ENCODE results near the gene FCER1G. TPM values are rescaled to one million over a fixed set of nuclear protein-coding genes. Genes with fewer than 3 reads are reported as not detected.
"Not testable (repeated sequence)": the region's sequence is repeated elsewhere in the genome, so short reads cannot be mapped to it uniquely, and the experiment has no call there.

Gene FCER1G
- total RNA-seq, 1 experiment from 2014 or later: not detected

DNA sequence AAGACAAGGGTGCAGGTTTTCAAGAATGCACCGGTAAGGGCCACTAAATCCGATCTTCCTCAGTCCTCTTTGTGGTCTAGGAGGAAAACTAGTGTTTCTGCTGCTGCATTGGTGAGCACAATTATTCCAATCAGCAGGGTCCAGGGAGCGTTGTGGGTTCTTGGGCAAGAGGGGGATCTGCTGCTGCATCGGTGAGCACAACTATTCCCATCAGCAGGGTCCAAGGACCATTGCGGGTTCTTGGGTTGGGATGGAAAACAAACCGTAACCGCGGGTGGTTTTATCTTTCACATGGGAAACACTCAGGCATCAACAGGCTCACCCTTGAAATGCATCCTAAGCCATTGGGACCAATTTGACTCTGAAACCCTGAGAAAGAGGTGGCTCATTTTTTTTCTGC lies 36.5 kb downstream of the FCER1G start:
- in situ Hi-C loops (cut with HindIII; ENCODE audit: low pct_unique_long_range_greater_than_20kb, low sequenced_read_pairs): no loop called here
- no peak for DNase-seq (ENCODE audit: low read depth)

DNA sequence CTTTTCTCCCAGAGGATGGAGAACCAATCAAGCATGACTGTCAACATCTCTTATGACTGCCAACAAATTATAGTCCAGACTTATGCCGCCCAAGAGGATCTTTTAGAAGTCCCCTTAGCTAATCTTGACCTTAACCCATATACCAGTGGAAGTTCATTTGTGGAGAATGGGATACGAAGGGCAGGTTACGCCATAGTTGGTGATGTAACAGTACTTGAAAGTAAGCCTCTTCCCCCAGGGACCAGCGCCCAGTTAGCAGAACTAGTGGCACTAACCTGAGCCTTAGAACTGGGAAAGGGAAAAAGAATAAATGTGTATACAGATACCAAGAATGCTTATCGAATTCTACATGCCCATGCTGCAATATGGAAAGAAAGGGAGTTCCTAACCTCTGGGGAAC lies 40.2 kb downstream of the FCER1G start:
- DNase-seq (ENCODE audit: low read depth); in situ Hi-C loops (cut with HindIII; ENCODE audit: low pct_unique_long_range_greater_than_20kb, low sequenced_read_pairs): not testable (repeated sequence)

DNA sequence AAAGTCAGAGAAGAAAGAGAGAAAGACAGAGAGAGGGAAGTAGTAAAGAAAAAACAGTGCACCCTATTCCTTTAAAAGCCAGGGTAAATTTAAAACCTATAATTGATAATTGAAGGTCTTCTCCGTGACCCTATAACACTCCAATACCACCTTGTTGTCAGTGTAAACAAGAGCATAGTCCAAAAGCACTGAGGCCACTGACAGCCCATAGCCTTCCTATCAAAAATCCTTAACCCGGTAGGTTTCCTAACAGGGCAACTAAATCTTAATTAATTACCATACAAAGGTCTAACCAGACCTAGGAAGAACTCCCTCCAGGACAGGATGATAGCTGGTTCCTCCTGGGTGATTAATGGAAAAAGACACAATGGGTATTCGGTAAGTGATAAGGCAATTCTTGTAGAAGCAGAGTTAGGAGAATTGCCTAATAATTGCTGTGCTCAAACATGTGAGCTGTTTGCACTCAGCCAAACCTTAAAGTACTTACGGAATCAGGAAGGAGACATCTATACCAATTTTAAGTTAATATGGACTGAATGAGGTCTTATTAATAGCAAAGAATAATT lies 40.9 kb downstream of the FCER1G start:
- DNase-seq (ENCODE audit: low read depth); in situ Hi-C loops (cut with HindIII; ENCODE audit: low pct_unique_long_range_greater_than_20kb, low sequenced_read_pairs): not testable (repeated sequence)

DNA sequence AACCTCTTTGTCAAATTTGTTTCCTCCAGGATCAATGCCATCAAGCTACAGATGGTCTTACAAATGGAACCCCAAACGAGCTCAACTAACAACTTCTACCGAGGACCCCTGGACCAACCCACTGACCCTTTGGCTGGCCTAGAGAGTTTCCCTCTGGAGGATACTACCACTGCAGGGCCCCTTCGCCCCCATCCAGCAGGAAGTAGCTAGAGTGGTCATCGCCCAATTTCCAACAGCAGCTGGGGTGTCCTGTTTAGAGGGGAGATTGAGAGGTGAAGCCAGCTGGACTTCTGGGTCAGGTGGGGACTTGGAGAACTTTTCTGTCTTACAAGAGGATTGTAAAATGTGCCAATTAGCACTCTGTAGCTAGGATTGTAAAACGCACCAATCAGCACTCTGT lies 42.0 kb downstream of the FCER1G start:
- in situ Hi-C loops (cut with HindIII; ENCODE audit: low pct_unique_long_range_greater_than_20kb, low sequenced_read_pairs); DNase-seq (ENCODE audit: low read depth): not testable (repeated sequence)

DNA sequence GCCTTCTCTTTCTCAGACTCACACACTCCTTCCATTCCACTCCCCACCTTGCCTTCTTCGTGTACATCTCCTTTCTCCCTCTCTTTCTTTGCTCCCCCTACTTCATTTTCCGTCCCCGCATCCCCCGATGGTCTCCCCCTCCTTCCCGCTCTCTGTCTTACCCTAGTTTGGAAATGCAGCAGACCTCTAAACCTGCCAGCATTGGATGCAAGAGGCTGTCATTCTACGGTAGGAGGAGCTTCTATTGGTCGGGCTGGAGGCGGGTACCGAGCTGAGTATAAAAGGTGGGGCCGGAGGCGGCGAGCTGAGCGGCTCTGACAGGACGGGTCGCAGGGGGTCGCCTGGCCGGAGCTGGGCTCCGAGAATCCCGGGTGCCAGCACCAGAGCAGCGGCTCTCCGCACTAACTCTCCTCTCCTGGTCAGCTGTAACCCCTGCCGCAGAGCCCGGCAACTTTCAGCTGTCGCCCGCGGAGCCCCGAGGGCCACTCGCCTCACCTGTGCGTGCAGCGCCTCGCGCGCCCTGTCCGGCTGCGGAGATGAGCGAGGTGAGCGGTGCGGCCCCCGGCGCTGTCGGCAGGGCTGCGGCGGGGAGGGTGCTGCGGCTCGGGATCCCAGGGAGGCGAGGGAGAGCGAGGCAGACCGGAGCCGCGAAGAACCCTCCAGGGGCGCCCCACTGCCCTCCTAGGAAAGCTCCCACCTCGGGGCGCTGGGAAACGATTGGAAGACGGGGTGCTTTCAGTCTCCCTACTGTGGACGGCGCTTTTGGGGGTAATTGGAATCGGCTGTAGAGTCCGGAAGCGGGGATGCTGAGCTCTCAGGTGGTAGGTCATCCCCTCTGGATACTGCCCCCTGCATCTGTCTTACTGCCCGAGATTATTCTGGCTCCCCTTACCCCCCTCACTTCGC lies 43.6 kb downstream of the FCER1G start, which contains the start of gene PCP4L1:
TSS of gene PCP4L1 (plus strand) at position 307 of the 906 bp plus-strand sequence. CDS start at position 537, 230 bp downstream.
- no peak for DNase-seq (ENCODE audit: low read depth)
- in situ Hi-C loops (cut with HindIII; ENCODE audit: low pct_unique_long_range_greater_than_20kb, low sequenced_read_pairs): no loop called here

DNA sequence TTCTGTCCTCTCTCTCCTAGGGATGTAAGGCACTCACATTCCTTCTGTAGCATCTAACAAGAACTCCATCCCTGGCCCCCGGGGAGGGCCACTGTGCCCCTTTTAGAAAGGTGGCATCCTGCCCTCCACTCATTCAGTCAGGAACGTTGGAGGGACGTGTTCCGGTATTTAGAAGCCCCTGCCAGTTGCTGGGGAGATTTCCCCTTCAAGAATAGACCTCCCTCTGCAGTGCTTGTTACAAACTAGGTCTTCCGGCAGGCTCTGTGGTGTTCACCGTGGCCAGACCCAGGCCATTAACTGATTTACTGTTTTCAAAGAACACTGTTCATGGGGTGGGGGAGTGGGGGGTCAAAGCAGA lies 44.2 kb downstream of the FCER1G start:
- DNase-seq (ENCODE audit: low read depth): no peak
- in situ Hi-C loops (cut with HindIII; ENCODE audit: low pct_unique_long_range_greater_than_20kb, low sequenced_read_pairs): no loop called here

DNA sequence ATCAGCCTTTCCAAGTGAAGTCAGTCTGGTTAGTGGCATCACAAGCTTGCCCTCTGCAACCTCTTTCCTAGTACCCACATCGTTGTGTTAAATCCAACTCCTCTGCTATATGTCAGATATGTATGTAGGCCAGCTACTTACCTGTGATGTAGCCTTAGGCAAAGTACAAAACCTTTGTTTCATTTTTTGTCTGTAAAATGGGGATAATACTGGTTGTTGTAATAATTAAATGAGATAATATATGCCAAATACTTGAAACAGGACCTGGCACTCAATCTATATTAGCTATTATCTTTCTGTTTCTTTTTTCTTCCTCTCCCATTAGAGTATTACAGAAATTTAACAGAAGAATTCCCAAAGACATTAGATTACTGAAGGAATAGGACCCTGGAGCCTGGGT lies 44.7 kb downstream of the FCER1G start:
- DNase-seq (ENCODE audit: low read depth): no peak
- in situ Hi-C loops (cut with HindIII; ENCODE audit: low pct_unique_long_range_greater_than_20kb, low sequenced_read_pairs): no loop called here

DNA sequence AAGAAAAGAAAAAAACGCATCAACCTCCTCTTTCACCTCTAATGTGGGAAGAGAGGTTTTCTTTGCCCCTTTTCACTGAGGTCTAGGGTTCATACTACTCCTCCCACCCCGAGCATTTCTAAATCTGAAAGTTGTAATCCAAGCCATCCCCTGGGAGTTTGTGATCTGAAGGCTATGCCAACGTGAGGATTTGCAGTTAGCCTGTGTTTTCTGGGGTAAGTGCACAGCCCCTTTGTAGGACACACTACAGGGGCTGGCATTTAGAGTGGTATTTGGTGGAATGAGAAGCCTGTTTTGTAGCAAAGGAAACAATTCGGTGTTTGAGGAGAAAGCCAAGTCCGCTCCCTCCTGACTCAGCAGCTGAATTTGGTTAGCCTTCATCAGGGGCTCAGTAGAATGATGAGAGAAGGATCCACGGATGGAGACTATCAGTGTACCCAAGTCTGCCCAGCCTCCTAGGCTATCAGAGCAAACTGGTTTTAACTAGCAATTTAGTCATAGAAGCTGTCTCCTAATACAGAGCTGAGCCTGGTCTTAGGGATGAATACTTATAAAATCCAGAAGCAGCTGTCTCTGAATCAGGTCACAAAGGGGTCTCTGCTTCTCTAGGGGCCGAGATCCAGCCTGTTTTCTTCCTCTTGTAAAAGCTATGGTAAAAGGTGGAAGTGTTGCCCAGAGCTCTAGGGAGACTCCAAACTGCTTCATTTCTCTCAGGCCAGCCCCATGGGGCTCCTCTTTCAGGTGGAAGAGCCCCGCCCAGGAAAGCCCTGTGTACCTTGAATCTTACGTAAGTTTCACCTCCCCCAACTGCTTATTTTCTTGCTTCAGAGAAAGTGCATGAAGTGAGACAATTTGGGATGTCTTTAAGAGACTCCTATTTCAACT lies 45.5 kb downstream of the FCER1G start:
- in situ Hi-C loops (cut with HindIII; ENCODE audit: low pct_unique_long_range_greater_than_20kb, low sequenced_read_pairs): no loop called here
- DNase-seq (ENCODE audit: low read depth): no peak

DNA sequence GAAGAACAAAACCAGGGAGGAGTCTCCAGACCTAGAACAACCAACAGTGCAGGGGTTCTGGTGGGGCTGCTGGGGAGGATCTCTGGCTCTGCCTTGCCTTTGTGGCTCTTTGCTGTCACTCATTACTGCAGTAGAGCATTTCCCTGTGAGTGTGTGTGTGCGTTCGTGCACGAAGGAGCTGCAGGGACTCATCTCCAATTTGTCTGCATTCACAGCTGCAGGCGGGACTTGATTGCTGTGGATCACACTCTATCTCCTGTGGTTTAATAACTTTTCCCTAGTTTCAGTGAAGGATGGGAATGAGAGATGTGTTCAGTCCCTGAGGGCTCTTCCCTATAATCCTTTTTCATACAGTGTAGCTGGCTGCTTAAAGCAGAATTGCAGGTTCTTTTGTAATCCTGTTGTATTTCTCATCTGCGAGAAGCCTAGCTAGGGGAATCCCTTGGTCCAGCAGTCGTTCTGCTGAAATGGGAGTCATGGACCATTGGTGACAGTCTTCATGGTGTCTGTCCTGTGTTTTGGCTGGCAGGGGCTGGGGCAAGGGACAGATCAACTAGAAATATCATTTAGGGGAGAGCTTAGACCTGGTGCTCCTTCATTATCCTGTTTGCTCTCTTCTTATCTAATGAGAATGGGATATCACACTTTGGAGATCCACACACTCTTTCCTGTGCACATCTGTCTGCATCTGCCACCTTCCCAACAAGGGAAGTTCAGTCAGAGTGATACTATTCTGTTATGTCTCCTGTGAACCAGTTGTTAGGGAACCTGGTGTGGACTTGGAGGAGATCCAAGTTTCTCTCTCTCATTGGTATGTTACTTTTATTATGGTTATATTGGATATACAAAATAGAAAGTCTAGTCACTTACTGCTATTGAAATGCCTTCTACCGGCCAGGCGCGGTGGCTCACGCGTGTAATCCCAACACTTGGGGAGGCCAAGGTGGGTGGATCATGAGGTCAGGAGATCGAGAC lies 46.5 kb downstream of the FCER1G start:
- peak; percentile 27 for DNase-seq (ENCODE audit: low read depth)
- in situ Hi-C loops (cut with HindIII; ENCODE audit: low pct_unique_long_range_greater_than_20kb, low sequenced_read_pairs): no loop called here

DNA sequence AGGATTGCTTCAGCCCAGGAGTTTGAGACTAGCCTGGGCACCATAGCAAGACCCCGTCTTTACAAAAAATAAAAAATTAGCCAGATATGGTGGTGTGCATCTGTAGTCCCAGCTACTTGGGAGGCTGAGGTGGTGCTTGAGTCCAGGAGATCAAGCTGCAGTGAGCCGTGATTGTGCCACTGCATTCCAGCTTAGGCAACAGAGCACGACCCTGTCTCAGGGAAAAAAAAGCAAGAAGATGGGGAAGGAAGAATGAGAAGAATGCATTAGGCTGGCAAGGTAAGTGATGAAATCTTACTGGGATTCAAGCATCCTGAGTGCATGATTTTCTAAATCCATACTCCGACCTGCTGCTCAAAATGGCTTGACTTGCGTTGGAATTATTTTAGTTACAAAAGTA lies 50.2 kb downstream of the FCER1G start:
- DNase-seq (ENCODE audit: low read depth): no peak
- in situ Hi-C loops (cut with HindIII; ENCODE audit: low pct_unique_long_range_greater_than_20kb, low sequenced_read_pairs): no loop called here

DNA sequence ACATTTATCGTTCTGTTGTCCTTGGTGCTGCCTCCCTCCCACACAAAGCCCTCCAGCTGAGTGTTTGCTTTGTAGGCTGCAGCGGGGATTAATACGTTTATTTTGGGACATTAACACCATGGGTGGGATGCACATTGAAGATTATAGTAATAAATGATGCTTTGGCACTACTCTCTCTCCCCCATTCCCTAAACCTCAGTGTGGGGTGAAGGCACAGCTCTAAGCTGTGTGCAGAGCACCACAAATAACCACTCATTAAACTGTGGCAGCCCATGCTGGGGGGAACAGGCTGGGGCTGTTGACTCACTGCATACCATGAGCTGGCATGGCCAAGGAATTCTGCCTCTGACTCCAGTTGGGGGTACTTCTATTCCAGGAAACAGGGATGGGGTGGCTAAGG lies 51.1 kb downstream of the FCER1G start:
- in situ Hi-C loops (cut with HindIII; ENCODE audit: low pct_unique_long_range_greater_than_20kb, low sequenced_read_pairs): no loop called here
- DNase-seq (ENCODE audit: low read depth): no peak

DNA sequence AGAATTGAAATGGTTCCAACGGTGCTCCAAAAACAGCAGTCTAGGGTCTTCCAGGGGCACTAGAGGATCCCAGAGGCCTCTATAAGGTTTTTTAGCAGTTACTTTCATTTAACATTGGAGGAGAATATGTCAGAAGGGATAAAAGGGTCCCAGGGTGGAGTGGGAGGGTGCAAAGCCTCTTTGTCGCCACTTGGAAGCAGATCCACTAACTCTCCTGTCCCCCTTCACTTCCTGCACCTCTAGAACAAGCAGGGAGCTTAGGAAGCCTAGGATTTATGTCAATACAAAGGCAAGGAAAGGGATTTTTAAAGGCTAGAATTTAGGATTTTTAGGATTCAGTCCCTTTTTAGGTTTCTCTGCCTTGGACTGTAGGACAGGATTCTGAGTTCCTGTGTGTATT lies 51.7 kb downstream of the FCER1G start:
- in situ Hi-C loops (cut with HindIII; ENCODE audit: low pct_unique_long_range_greater_than_20kb, low sequenced_read_pairs): no loop called here
- no peak for DNase-seq (ENCODE audit: low read depth)

DNA sequence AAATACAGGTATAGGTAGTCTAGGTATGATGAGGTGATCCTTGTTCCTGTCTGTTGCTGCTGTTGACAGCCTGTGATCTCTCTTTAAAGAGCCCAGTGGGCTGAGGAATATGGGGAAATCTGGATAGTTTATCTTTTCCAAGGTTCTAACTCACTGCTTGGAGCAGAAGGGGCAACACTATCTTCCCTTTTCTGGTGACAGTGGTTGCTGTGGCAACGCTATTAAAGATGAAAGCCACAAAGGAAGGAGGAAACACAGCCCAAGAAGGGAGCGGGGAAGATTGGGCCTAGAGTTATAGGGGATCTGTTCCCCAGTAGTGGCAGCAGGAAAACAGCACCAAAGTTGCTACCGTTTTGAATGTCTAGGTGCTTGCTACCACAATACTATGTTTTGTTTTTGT lies 52.2 kb downstream of the FCER1G start:
- in situ Hi-C loops (cut with HindIII; ENCODE audit: low pct_unique_long_range_greater_than_20kb, low sequenced_read_pairs): no loop called here
- DNase-seq (ENCODE audit: low read depth): no peak

Other genes with a start within 250 kb of the FCER1G start
- gene F11R, start 194.1 kb upstream of the FCER1G start, total RNA-seq (2014; rRNA removed; shearing (Covaris generic); ENCODE audit: low replicate concordance): 17.4 and 41.5 TPM in 2 replicates
- gene TSTD1, start 176.3 kb upstream of the FCER1G start, total RNA-seq (2014; rRNA removed; shearing (Covaris generic); ENCODE audit: low replicate concordance): 53.5 and 67.6 TPM in 2 replicates
- gene USF1, start 169.3 kb upstream of the FCER1G start, total RNA-seq (2014; rRNA removed; shearing (Covaris generic); ENCODE audit: low replicate concordance): 55.3 and 65.1 TPM in 2 replicates
- not detected in 2 replicates for gene ARHGAP30, start 145.4 kb upstream of the FCER1G start, total RNA-seq (2014; rRNA removed; shearing (Covaris generic); ENCODE audit: low replicate concordance)
- gene NECTIN4, start 125.7 kb upstream of the FCER1G start, total RNA-seq (2014; rRNA removed; shearing (Covaris generic); ENCODE audit: low replicate concordance): 0.29 and 0.88 TPM in 2 replicates
- 3.7 and 23.8 TPM in 2 replicates for gene KLHDC9, start 116.9 kb upstream of the FCER1G start, total RNA-seq (2014; rRNA removed; shearing (Covaris generic); ENCODE audit: low replicate concordance)
- 23.4 and 34.3 TPM in 2 replicates for gene PFDN2, start 97.3 kb upstream of the FCER1G start, total RNA-seq (2014; rRNA removed; shearing (Covaris generic); ENCODE audit: low replicate concordance)
- gene NIT1, start 97.2 kb upstream of the FCER1G start, total RNA-seq (2014; rRNA removed; shearing (Covaris generic); ENCODE audit: low replicate concordance): 32.0 and 38.2 TPM in 2 replicates
- 17.4 and 39.5 TPM in 2 replicates for gene DEDD, start 82.6 kb upstream of the FCER1G start, total RNA-seq (2014; rRNA removed; shearing (Covaris generic); ENCODE audit: low replicate concordance)
- gene UFC1, start 61.3 kb upstream of the FCER1G start, total RNA-seq (2014; rRNA removed; shearing (Covaris generic); ENCODE audit: low replicate concordance): 189 and 204 TPM in 2 replicates
- gene USP21, start 55.8 kb upstream of the FCER1G start, total RNA-seq (2014; rRNA removed; shearing (Covaris generic); ENCODE audit: low replicate concordance): 3.3 and 7.0 TPM in 2 replicates
- 35.7 and 37.8 TPM in 2 replicates for gene PPOX, start 48.9 kb upstream of the FCER1G start, total RNA-seq (2014; rRNA removed; shearing (Covaris generic); ENCODE audit: low replicate concordance)
- 24.0 and 29.0 TPM in 2 replicates for gene B4GALT3, start 37.8 kb upstream of the FCER1G start, total RNA-seq (2014; rRNA removed; shearing (Covaris generic); ENCODE audit: low replicate concordance)
- not detected in 2 replicates for gene ADAMTS4, start 16.2 kb upstream of the FCER1G start, total RNA-seq (2014; rRNA removed; shearing (Covaris generic); ENCODE audit: low replicate concordance)
- 108 and 118 TPM in 2 replicates for gene NDUFS2, start 12.9 kb upstream of the FCER1G start, total RNA-seq (2014; rRNA removed; shearing (Covaris generic); ENCODE audit: low replicate concordance)
- gene APOA2, start 8.3 kb downstream of the FCER1G start, total RNA-seq (2014; rRNA removed; shearing (Covaris generic); ENCODE audit: low replicate concordance): not detected in 2 replicates
- 7.2 and 9.2 TPM in 2 replicates for gene TOMM40L, start 10.8 kb downstream of the FCER1G start, total RNA-seq (2014; rRNA removed; shearing (Covaris generic); ENCODE audit: low replicate concordance)
- gene NR1I3, start 22.9 kb downstream of the FCER1G start, total RNA-seq (2014; rRNA removed; shearing (Covaris generic); ENCODE audit: low replicate concordance): not detected in 2 replicates
- not detected in 2 replicates for gene PCP4L1, start 43.5 kb downstream of the FCER1G start, total RNA-seq (2014; rRNA removed; shearing (Covaris generic); ENCODE audit: low replicate concordance)
- 0.74 TPM in 1 of 2 replicates, not detected in the other for gene MPZ, start 94.7 kb downstream of the FCER1G start, total RNA-seq (2014; rRNA removed; shearing (Covaris generic); ENCODE audit: low replicate concordance)
- 342 and 387 TPM in 2 replicates for gene SDHC, start 99.1 kb downstream of the FCER1G start, total RNA-seq (2014; rRNA removed; shearing (Covaris generic); ENCODE audit: low replicate concordance)
- gene CFAP126, start 152.6 kb downstream of the FCER1G start, total RNA-seq (2014; rRNA removed; shearing (Covaris generic); ENCODE audit: low replicate concordance): not detected in 2 replicates